ENCODE results near the gene UNK.

- TF ChIP-seq, protein P1, sequence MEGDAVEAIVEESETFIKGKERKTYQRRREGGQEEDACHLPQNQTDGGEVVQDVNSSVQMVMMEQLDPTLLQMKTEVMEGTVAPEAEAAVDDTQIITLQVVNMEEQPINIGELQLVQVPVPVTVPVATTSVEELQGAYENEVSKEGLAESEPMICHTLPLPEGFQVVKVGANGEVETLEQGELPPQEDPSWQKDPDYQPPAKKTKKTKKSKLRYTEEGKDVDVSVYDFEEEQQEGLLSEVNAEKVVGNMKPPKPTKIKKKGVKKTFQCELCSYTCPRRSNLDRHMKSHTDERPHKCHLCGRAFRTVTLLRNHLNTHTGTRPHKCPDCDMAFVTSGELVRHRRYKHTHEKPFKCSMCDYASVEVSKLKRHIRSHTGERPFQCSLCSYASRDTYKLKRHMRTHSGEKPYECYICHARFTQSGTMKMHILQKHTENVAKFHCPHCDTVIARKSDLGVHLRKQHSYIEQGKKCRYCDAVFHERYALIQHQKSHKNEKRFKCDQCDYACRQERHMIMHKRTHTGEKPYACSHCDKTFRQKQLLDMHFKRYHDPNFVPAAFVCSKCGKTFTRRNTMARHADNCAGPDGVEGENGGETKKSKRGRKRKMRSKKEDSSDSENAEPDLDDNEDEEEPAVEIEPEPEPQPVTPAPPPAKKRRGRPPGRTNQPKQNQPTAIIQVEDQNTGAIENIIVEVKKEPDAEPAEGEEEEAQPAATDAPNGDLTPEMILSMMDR (conservative IDR thresholded peaks at IDR 0.05; ENCODE audit: low read length): no peak
- TF ChIP-seq EZH2phosphoT487 (IDR thresholded peaks at IDR 0.05; ENCODE audit: borderline replicate concordance, low read depth, low read length): no peak
These were observed 36.9 kb downstream of the UNK start for GRCh38 chr17:75821552-75821951.

Measured in OCI-LY7 (cell line).